Lower leg skin (tissue), 3 donors: Measurements from ENCODE around the gene GRK3.

Experiments
- POLR2A ChIP-seq, 2 donors: fragments of 450-650 bp; IDR thresholded peaks; one replicate each; pipeline ENCODE4 v1.6.1; 2016 to 2017; ENCODE audit warnings: antibody characterized with exemption in 2 of 2, mild to moderate bottlenecking in 1 of 2, moderate library complexity in 1 of 2
- TF ChIP-seq, protein P1 (sequence below), 3 donors: fragments of 450-650 bp; IDR thresholded peaks; one replicate each; pipeline ENCODE4 v1.5.1; 2016; ENCODE audit warnings: antibody characterized with exemption in 3 of 3, mild to moderate bottlenecking in 3 of 3, moderate library complexity in 2 of 3

DNA sequence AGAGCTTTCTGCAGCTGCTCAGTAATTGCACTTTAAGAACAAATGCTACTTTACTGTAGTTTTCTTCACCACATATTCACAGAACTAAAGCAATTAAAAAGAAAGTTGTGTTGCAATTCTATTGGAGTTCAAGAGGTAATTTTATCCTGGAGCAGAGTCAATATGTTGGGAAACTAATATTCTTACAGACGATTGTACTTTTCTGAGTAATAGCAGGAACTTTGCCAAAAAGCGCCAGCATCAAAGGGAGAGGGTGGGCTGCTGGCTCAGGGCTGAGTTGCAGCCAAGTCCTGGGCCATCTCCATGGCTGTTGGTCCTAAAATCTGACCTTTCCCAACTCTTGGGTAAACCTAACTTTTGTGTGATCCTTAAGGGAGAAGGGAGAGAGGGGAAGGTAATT lies 104.0 kb downstream of the GRK3 start:
- TF ChIP-seq, protein P1, sequence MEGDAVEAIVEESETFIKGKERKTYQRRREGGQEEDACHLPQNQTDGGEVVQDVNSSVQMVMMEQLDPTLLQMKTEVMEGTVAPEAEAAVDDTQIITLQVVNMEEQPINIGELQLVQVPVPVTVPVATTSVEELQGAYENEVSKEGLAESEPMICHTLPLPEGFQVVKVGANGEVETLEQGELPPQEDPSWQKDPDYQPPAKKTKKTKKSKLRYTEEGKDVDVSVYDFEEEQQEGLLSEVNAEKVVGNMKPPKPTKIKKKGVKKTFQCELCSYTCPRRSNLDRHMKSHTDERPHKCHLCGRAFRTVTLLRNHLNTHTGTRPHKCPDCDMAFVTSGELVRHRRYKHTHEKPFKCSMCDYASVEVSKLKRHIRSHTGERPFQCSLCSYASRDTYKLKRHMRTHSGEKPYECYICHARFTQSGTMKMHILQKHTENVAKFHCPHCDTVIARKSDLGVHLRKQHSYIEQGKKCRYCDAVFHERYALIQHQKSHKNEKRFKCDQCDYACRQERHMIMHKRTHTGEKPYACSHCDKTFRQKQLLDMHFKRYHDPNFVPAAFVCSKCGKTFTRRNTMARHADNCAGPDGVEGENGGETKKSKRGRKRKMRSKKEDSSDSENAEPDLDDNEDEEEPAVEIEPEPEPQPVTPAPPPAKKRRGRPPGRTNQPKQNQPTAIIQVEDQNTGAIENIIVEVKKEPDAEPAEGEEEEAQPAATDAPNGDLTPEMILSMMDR (IDR thresholded peaks at IDR 0.05): no peak
- TF ChIP-seq POLR2A (IDR thresholded peaks at IDR 0.05): no peak
